DMS114 treated with DMSO at 0.1 percent for 48 hours (cell line): ENCODE results near the gene TMEM178B.
"Not testable (repeated sequence)": the region's sequence is repeated elsewhere in the genome, so short reads cannot be mapped to it uniquely, and the experiment has no call there.

Experiments used
- DNase-seq: peaks from one replicate; lab custom pipeline; 2025; ENCODE audit not compliant: unreplicated experiment; lab: John Stamatoyannopoulos, UW

The TMEM178B gene

DNA sequence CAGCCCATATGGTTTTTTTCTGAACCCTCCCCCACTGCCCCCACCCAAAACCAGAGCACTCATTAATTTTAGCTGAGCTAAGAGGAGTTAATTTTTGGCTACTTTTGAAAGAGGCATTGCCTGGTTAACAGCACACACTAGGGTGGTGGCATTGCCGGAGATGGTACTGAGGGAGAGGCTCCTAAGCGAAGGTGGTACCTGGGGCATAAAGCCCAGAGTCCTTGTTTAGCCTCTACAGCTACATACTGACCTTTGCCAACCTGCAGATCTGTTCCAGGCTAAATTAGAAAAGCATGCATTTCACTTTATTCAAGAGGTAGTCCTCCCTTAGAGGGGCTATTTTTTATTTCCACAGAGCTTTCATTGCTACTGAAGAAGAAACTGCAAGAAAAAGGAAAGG is 304.5 kb downstream of the TMEM178B start:
- no peak for DNase-seq

DNA sequence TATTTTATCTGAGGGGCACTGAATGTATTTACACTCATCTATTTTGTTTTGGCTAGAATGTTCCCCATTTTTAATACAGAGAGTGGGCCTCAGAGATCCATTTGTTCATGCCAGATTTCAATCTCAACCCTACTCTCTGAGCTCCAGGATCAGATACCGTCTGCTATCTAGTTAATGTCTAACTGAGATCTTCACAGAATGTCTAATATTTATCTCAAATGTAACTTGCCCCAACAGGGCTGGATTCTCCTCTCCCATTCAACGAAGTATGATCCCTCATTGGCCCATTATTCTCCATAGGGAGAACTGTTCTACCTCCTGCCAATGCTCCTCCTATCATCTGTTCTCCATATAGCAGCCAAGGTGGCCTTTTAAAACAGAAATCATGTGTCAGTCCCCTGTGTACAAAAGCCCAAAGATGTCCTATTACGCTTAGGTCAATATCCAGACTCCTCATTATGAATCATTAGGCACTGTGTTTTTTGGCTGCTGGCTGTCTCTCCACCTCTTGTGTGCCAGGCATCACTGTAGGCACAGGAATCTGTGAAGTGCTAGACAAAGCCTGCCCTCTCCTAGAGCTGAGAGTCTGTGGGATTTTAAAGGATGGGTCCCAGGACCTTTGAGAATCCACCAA is 308.0 kb downstream of the TMEM178B start:
- no peak for DNase-seq

DNA sequence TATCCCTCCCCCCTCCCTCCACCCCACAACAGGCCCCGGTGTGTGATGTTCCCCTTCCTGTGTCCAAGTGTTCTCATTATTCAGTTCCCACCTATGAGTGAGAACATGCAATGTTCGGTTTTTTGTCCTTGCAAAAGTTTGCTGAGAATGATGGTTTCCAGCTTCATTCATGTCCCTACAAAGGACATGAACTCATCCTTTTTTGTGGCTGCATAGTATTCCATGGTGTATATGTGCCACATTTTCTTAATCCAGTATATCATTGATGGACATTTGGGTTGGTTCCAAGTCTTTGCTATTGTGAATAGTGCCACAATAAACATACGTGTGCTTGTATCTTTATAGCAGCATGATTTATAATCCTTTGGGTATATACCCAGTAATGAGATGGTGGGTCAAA is 309.5 kb downstream of the TMEM178B start:
- DNase-seq, result not testable (repeated sequence)

GRCh38 chr7:141386881-141387280 is 313.0 kb downstream of the TMEM178B start:
- DNase-seq, result no peak

DNA sequence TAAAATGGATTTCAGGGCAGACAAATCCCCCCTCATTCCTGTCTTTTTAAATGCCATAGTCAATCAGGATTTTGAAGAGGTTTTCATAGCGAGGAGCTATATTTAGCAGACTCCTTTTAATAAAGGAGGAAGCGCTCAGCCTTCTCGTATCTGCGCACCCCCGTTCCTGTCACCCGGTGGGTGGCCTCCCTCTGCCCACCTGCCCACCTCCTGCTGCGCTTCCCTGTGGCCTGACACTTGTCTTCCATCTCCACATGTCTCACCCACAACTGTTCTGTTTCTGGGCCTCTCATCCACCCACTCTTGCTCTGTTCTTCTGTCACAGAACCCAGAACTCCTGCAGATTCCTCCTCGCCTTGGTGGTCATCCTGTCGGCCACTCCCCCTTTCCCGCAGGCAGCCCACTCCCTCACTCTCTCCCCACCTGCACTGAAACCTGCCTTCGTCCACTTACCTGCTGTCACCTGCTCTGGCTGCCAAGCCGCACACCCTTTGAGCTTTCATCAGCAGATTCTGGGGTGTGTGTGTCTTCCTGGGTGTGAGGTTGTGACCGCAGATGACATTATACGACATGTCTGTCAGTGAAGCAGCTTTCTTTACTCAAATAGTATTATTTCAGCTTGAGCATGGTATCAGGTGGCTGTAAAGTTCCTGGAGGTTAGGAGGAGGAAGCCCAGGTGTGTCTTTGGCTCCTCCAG is 313.8 kb downstream of the TMEM178B start:
- no peak for DNase-seq

- no peak for DNase-seq
Measured at GRCh38 chr7:141389140-141389796, 315.4 kb downstream of the TMEM178B start.

GRCh38 chr7:141390339-141390738 is 316.5 kb downstream of the TMEM178B start:
- no peak for DNase-seq

DNA sequence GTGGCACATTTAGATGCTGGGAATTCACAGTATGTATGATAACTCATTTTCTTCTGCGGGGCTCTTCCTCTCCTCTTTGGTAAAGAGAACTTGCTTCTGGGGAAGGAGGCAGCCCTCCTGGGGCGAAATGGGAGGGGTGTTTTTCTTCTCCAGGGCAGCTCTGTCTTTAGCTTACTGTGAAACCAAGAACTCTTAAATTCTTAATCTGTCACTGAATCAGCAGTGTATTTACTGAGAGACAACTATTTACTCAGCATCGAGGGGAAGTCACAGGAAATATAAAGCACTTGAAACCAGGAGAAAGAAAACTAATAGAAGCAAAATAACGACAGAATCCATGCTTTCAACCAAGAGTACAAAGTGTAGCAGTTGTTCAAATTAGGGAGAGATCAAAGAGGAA is 319.2 kb downstream of the TMEM178B start:
- DNase-seq, result no peak

GRCh38 chr7:141397236-141398163 is 323.6 kb downstream of the TMEM178B start:
- DNase-seq, result no peak

GRCh38 chr7:141400356-141400755 is 326.5 kb downstream of the TMEM178B start:
- no peak for DNase-seq

GRCh38 chr7:141402277-141402996 is 328.6 kb downstream of the TMEM178B start:
- no peak for DNase-seq

GRCh38 chr7:141403846-141404245 is 330.0 kb downstream of the TMEM178B start:
- DNase-seq, result not testable (repeated sequence)

GRCh38 chr7:141406347-141406746 is 332.5 kb downstream of the TMEM178B start:
- DNase-seq, result no peak

- DNase-seq, result no peak
Measured at GRCh38 chr7:141407893-141408292, 334.0 kb downstream of the TMEM178B start.

- DNase-seq, result no peak
Measured at GRCh38 chr7:141408440-141408839, 334.6 kb downstream of the TMEM178B start.

- DNase-seq, result no peak
Measured at GRCh38 chr7:141409219-141409618, 335.4 kb downstream of the TMEM178B start.

GRCh38 chr7:141409801-141410329 is 336.0 kb downstream of the TMEM178B start:
- no peak for DNase-seq

DNA sequence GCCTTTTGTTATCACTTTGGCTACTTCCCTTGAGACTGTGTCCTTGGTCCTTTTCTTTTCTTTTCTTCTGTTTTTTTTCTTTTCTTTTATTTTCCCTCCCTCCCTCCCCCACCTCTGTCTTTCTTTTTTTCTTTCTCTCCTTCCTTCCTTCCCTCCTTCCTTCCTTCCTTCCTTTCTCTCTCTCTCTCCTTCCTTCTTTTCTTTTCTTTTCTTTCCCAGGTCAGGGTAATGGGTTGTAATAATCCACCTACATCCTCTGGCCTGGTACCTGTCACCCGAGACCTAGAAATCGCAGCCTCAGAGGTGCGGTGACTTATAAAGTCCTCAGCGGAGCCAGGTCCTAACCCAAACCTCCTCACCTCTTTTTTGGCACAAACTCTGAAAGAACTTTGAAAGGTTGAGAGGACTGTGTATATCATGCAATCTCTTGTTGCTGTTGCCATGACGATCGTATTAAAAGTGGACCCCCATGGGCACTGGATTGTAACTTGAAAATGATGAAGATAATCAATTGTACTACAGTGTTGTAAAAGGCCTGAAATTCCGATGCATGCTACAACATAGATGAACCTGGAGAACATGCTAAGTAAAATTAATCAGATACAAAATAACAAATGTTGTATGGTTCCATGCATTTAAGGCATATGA is 336.6 kb downstream of the TMEM178B start:
- no peak for DNase-seq

DNA sequence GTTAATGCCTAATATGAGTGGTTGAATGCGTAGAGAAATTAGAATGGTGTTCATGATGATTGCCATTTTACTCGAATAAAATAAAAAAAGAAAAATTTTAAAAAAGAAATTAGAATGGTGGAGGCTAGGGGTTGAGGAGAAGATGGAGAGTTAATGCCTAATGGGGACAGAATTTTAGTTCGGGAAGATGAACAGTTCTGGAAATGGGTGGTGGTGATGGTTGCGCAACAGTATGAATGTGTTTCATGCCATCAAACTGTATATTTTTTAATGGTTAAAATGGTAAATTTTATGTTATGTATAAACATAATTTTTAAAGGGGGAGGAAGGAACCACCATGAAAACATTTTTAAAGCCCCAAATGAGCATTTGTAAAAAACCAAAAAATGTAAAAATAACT is 337.3 kb downstream of the TMEM178B start:
- no peak for DNase-seq

DNA sequence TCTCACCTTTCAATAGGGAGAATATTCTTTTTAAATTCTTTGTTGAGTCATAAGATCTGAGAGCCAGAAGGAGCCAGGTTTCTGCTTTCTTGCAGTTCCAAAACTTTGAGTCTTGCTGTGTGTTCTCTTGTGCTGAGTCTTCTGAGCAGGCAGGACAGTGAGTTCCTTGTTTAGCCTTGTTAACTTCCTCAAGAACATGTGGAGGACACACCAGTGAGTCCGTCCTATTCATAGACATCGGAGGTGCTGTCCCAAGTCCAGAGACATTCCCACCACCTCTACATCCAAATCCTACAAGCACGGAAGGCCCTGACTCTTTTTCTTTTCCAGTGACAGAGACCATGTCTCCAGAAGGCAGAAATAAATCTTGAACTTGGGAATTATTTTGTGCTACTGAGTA is 342.1 kb downstream of the TMEM178B start:
- no peak for DNase-seq
